ENCODE results near the gene CA9. TPM values are rescaled to one million over a fixed set of nuclear protein-coding genes. Genes with fewer than 3 reads are reported as not detected.

CA9 gene
- total and polyA plus RNA-seq, 2 donors (not counting 3 experiments of a cell fraction or from before 2014, with no cell fraction given): 0.18 TPM; not detected in 1

GRCh38 chr9:35723908-35724307 lies 50.2 kb downstream of the CA9 start:
- dilution Hi-C loops (cut with MboI; ENCODE audit: extremely low pct_ligation_motif_present, low sequenced_read_pairs) (no loop called here), intact Hi-C loops (cut with micrococcal nuclease) (no loop called here)
- Histone ChIP-seq H3K9ac (replicated peaks; ENCODE audit: extremely low read depth, insufficient read depth, low read length) (no peak overlapping the region), H2AFZ (ENCODE audit: low read depth, low read length) (no peak overlapping the region), H3K4me3 (replicated peaks in 1 of 3; ENCODE audit: insufficient read depth in 1 of 3, low read depth in 1 of 3, low read length in 3 of 3) (no peak overlapping the region), H3K9me3 (replicated peaks; ENCODE audit: control insufficient read depth, insufficient read depth, low read length) (no peaks in the 10 kb centered on the region), H3K4me1 (ENCODE audit: control insufficient read depth, extremely low read depth, insufficient read depth, low read length) (peaks cover 25% of the 10 kb centered on the region), H3K9me1 (replicated peaks; ENCODE audit: control insufficient read depth, extremely low read depth, insufficient read depth, low read length) (no peaks in the 10 kb centered on the region), H3K4me2 (ENCODE audit: insufficient read depth, low read length) (no peak overlapping the region), H3K27me3 (ENCODE audit: control insufficient read depth in 2 of 2, insufficient read depth in 2 of 2, low read length in 2 of 2) (no peaks in the 10 kb centered on the region), H3K79me2 (ENCODE audit: control insufficient read depth, insufficient read depth, low read length) (peaks cover 53% of the 10 kb centered on the region), H4K20me1 (replicated peaks; ENCODE audit: control insufficient read depth, extremely low read depth, insufficient read depth, low read length) (no peaks in the 10 kb centered on the region), H3K36me3 (ENCODE audit: control insufficient read depth in 2 of 2, extremely low read depth in 1 of 2, insufficient read depth in 2 of 2, low read length in 2 of 2) (peaks cover 43 to 58% of the 10 kb centered on the region in 2 experiments), H3K27ac (ENCODE audit: insufficient read depth, low read depth, low read length) (no peak overlapping the region)
- ChIA-PET POLR2A (no interaction called here), CTCF (interaction anchor here (0.6 to 1.4 kb wide), 2 partner anchors 10 to 27 kb away, joined by 3 to 4 read pairs; no protein-coding TSS in a partner anchor)
- DNase-seq (ENCODE audit: low read depth, low spot score) (no peak), FAIRE-seq (no peak)
- TF ChIP-seq POLR2A (IDR thresholded peaks at IDR 0.05; ENCODE audit: low read depth, low read length) (peak; percentile 33), MYC (IDR thresholded peaks at IDR 0.05; ENCODE audit: low read depth, low read length) (no peak), GATA2 (IDR thresholded peaks at IDR 0.05; ENCODE audit: insufficient read depth, insufficient read length, low read depth, low read length) (no peak), EZH2 (IDR thresholded peaks at IDR 0.05; ENCODE audit: borderline replicate concordance, low read depth, low read length, severe bottlenecking) (no peak), JUN (IDR thresholded peaks at IDR 0.05; ENCODE audit: borderline replicate concordance, insufficient read depth, insufficient read length, low read depth) (no peak)
- BruUV-seq (replicated peaks): no TSS peak

- Histone ChIP-seq H3K27ac (ENCODE audit: insufficient read depth, low read depth, low read length) (no peak overlapping the region), H2AFZ (ENCODE audit: low read depth, low read length) (no peak overlapping the region), H3K79me2 (ENCODE audit: control insufficient read depth, insufficient read depth, low read length) (peaks cover 68% of the 10 kb centered on the region), H3K9me1 (replicated peaks; ENCODE audit: control insufficient read depth, extremely low read depth, insufficient read depth, low read length) (no peaks in the 10 kb centered on the region), H3K4me2 (ENCODE audit: insufficient read depth, low read length) (no peak overlapping the region), H3K4me1 (ENCODE audit: control insufficient read depth, extremely low read depth, insufficient read depth, low read length) (peaks cover 40% of the 10 kb centered on the region), H3K27me3 (ENCODE audit: control insufficient read depth in 2 of 2, insufficient read depth in 2 of 2, low read length in 2 of 2) (no peaks in the 10 kb centered on the region), H4K20me1 (replicated peaks; ENCODE audit: control insufficient read depth, extremely low read depth, insufficient read depth, low read length) (no peaks in the 10 kb centered on the region), H3K4me3 (replicated peaks in 1 of 3; ENCODE audit: insufficient read depth in 1 of 3, low read depth in 1 of 3, low read length in 3 of 3) (no peak overlapping the region), H3K36me3 (ENCODE audit: control insufficient read depth in 2 of 2, extremely low read depth in 1 of 2, insufficient read depth in 2 of 2, low read length in 2 of 2) (peaks cover 34 to 44% of the 10 kb centered on the region in 2 experiments), H3K9me3 (replicated peaks; ENCODE audit: control insufficient read depth, insufficient read depth, low read length) (no peaks in the 10 kb centered on the region), H3K9ac (replicated peaks; ENCODE audit: extremely low read depth, insufficient read depth, low read length) (no peak overlapping the region)
- ChIA-PET CTCF (no interaction called here), POLR2A (no interaction called here)
- dilution Hi-C loops (cut with MboI; ENCODE audit: extremely low pct_ligation_motif_present, low sequenced_read_pairs) (no loop called here), intact Hi-C loops (cut with micrococcal nuclease) (loop anchor here (5.0 kb wide), 1 partner anchor 157 kb away; no protein-coding TSS in a partner anchor)
- DNase-seq (ENCODE audit: low read depth, low spot score) (no peak), FAIRE-seq (no peak)
- no TSS peak for BruUV-seq (replicated peaks)
- TF ChIP-seq POLR2AphosphoS5 (IDR thresholded peaks at IDR 0.05; ENCODE audit: insufficient read depth, low read depth, low read length) (no peak), CTCF (IDR thresholded peaks at IDR 0.05; ENCODE audit: extremely low read depth in 1 of 2, insufficient read depth in 1 of 2, low read depth in 1 of 2, low read length in 2 of 2) (no peak), GATA2 (IDR thresholded peaks at IDR 0.05; ENCODE audit: insufficient read depth, insufficient read length, low read depth, low read length) (no peak), EZH2 (IDR thresholded peaks at IDR 0.05; ENCODE audit: borderline replicate concordance, low read depth, low read length, severe bottlenecking) (no peak), JUN (IDR thresholded peaks at IDR 0.05; ENCODE audit: borderline replicate concordance, insufficient read depth, insufficient read length, low read depth) (no peak), POLR2A (IDR thresholded peaks at IDR 0.05; ENCODE audit: low read depth, low read length) (no peak), MYC (IDR thresholded peaks at IDR 0.05; ENCODE audit: low read depth, low read length) (no peak), FOS (IDR thresholded peaks at IDR 0.05; ENCODE audit: borderline replicate concordance, insufficient read depth, low read length) (no peak)
- TF ChIP-seq, protein P1, sequence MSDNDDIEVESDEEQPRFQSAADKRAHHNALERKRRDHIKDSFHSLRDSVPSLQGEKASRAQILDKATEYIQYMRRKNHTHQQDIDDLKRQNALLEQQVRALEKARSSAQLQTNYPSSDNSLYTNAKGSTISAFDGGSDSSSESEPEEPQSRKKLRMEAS (IDR thresholded peaks at IDR 0.05; ENCODE audit: insufficient read depth, insufficient read length): no peak
Observed at GRCh38 chr9:35725362-35725761, 51.6 kb downstream of the CA9 start.
